Endothelial cell of umbilical vein (primary cell): ENCODE measurements around the gene NEUROD1. TPM values are rescaled to one million over a fixed set of nuclear protein-coding genes. Genes with fewer than 3 reads are reported as not detected.

Experiments used
- BruUV-seq: library from RNA; stranded (reverse); fragments of 400-500 nt; replicated peaks from 2 replicates; lab custom pipeline; 2021; lab: Mats Ljungman, UMichigan
- CTCF ChIA-PET: fragments of 300-600, 350-600 bp; sonication (Branson Sonifier 250); formaldehyde crosslinking; loops from one replicate; lab custom pipeline; 2021; ENCODE audit warnings: antibody characterized with exemption, inconsistent platforms; lab: Charles Lee
- POLR2A ChIA-PET: fragments of 300-600, 350-600 bp; sonication (Branson Sonifier 250); formaldehyde crosslinking; loops from one replicate; lab custom pipeline; 2021; ENCODE audit warnings: antibody characterized with exemption, inconsistent platforms; lab: Charles Lee
- DNase-seq: peaks from one replicate; pipeline ENCODE4 v3.0.0-alpha.2; 2011; ENCODE audit warnings: low read depth, low spot score
- FAIRE-seq: peaks from 2 replicates; lab custom pipeline; 2011; peaks lifted over from hg19 to GRCh38; lab: Jason Lieb, UNC
- H2AFZ ChIP-seq: 2 replicates; pipeline ENCODE4 v1.6.0; 2012; ENCODE audit warnings: low read depth, low read length, control low read depth, inconsistent platforms
- H3K27ac ChIP-seq: 2 replicates; pipeline ENCODE4 v1.5.1; 2011; ENCODE audit warnings: low read depth, mild to moderate bottlenecking, control low read depth, low read length, moderate library complexity; ENCODE audit not compliant: insufficient read depth
- H3K27me3 ChIP-seq, 2 experiments: 2 replicates each; pipeline versions ENCODE4 v1.6.0 to v1.6.1; 2011; ENCODE audit warnings: low read length in 2 of 2, mixed read lengths in 1 of 2; ENCODE audit not compliant: control insufficient read depth in 2 of 2, insufficient read depth in 2 of 2
- H3K36me3 ChIP-seq, 2 experiments: 2 replicates in 1 of 2; 3 replicates in 1 of 2; pipeline ENCODE4 v1.5.1; 2011; ENCODE audit warnings: low read length in 2 of 2, mild to moderate bottlenecking in 1 of 2, moderate library complexity in 1 of 2; ENCODE audit not compliant: control insufficient read depth in 2 of 2, insufficient read depth in 2 of 2; ENCODE audit errors: extremely low read depth in 1 of 2
- H3K4me1 ChIP-seq: 3 replicates; pipeline ENCODE4 v1.5.1; 2011; ENCODE audit warnings: mild to moderate bottlenecking, low read length; ENCODE audit not compliant: control insufficient read depth, insufficient read depth; ENCODE audit errors: extremely low read depth
- H3K4me2 ChIP-seq: 2 replicates; pipeline ENCODE4 v1.6.1; 2011; ENCODE audit warnings: low read length, control low read depth, mixed read lengths; ENCODE audit not compliant: insufficient read depth
- H3K4me3 ChIP-seq, 3 experiments: fragments of 200-600 bp in 1 of 3; sonication (generic), shearing (Covaris generic) in 1 of 3; replicated peaks in 1 of 3; 2 replicates each; pipeline ENCODE4 v1.5.1; 2011 to 2016; ENCODE audit warnings: control low read depth in 3 of 3, low read length in 3 of 3, mild to moderate bottlenecking in 2 of 3, inconsistent platforms in 1 of 3, low read depth in 1 of 3, moderate library complexity in 1 of 3; ENCODE audit not compliant: insufficient read depth in 1 of 3
- H3K79me2 ChIP-seq: 2 replicates; pipeline ENCODE4 v1.6.0; 2012; ENCODE audit warnings: low read length, inconsistent platforms; ENCODE audit not compliant: control insufficient read depth, insufficient read depth
- H3K9ac ChIP-seq: replicated peaks from 2 replicates; pipeline ENCODE3; 2011; ENCODE audit warnings: low read length, control low read depth; ENCODE audit not compliant: insufficient read depth; ENCODE audit errors: extremely low read depth
- H3K9me1 ChIP-seq: replicated peaks from 3 replicates; pipeline ENCODE4 v1.6.0; 2011; ENCODE audit warnings: mild to moderate bottlenecking, low read length; ENCODE audit not compliant: control insufficient read depth, insufficient read depth; ENCODE audit errors: extremely low read depth
- H3K9me3 ChIP-seq: replicated peaks from 2 replicates; pipeline ENCODE4 v1.5.1; 2012; ENCODE audit warnings: low read length, inconsistent platforms; ENCODE audit not compliant: control insufficient read depth, insufficient read depth
- H4K20me1 ChIP-seq: replicated peaks from 2 replicates; pipeline ENCODE3; 2011; ENCODE audit warnings: mild to moderate bottlenecking, low read length; ENCODE audit not compliant: control insufficient read depth, insufficient read depth; ENCODE audit errors: extremely low read depth
- EZH2 ChIP-seq: IDR thresholded peaks from 2 replicates; pipeline ENCODE4 v1.6.1; 2012; ENCODE audit warnings: borderline replicate concordance, low read depth, mild to moderate bottlenecking, moderate library complexity, low read length, inconsistent platforms; ENCODE audit not compliant: severe bottlenecking
- JUN ChIP-seq: IDR thresholded peaks from 2 replicates; pipeline ENCODE4 v1.6.1; 2011; ENCODE audit warnings: borderline replicate concordance, low read depth; ENCODE audit not compliant: insufficient read length, insufficient read depth
- POLR2A ChIP-seq: IDR thresholded peaks from 2 replicates; pipeline ENCODE4 v1.6.1; 2012; ENCODE audit warnings: low read depth, mild to moderate bottlenecking, control low read depth, low read length
- dilution Hi-C: fragments of 300-500 bp; cut with MboI; formaldehyde crosslinking; loops from one replicate; pipeline ENCODE4 v1.15.0; 2019; ENCODE audit warnings: low sequenced_read_pairs; ENCODE audit not compliant: extremely low pct_ligation_motif_present
- intact Hi-C: fragments of 100-400 bp; cut with micrococcal nuclease; formaldehyde crosslinking; loops from one replicate; pipeline ENCODE4 v1.10.0; 2022
- polyA plus RNA-seq, 4 experiments: library from polyadenylated mRNA; depleted of rRNA in 3 of 4; stranded (reverse) in 3 of 4; unstranded in 1 of 4; fragments of >200 nt; gene quantifications; 2 replicates each; pipeline versions ENCODE4 v1.2.1 to v1.2.3, GENCODE V29; 2011 to 2012; ENCODE audit warnings: missing spikeins in 1 of 4
- total RNA-seq: library from RNA; stranded (reverse); gene quantifications from 2 replicates; pipeline ENCODE4 v1.2.3, GENCODE V29; 2021

Gene NEUROD1
- total and polyA plus RNA-seq, 2 donors (not counting 3 experiments of a cell fraction or from before 2014, with no cell fraction given), result not detected

DNA sequence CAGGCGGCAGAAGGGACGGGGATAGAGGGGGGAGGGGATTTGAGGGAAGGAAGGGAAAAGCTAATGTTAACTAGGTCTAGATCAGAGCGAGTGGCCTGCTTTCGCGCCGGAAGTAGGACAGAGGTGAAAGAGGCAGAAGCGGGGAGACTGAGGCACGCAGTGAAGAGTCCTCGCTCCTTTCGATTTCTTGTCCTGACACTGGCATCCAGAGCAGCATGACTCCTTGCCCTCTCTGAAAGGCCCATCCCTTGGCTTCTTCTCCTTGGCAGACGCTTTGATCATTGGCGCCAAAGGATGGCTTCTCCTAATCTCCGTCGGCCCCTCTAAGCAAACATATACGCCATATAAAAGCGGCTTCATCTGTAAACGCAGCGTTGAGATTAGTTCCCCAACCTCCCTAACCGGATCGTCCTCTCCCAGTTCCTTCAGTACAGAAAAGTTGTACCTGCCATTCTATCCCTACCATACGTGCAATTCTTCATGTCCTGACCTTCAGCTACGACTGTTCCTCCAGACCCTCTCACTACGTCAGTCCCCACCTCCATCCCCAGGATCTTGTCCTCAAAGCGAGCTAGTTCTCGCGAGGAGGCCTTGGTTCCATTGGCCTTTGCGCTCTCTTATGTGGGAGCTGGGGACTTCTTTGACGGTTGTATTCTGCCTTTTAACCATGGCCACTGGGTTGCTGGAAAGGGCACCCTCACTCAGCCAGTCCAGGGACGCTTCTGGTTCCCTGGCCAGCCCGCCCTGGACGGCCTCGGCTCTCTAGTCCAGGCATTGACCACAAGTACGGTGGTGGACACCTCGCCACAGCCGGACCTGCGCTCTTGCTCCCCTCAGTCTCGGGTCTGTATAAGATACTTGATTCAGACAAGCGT is 857 bp upstream of the NEUROD1 start:
- no peaks in the 10 kb centered on the region for H3K9me1 ChIP-seq
- H3K9ac ChIP-seq, result no peak overlapping the region
- H2AFZ ChIP-seq, result no peak overlapping the region
- H3K27ac ChIP-seq, result no peak overlapping the region
- POLR2A ChIA-PET, result no interaction called here
- no peaks in the 10 kb centered on the region for H4K20me1 ChIP-seq
- peak; percentile 70 for TF ChIP-seq EZH2
- no peak for TF ChIP-seq POLR2A
- no peak overlapping the region for H3K4me2 ChIP-seq
- peaks cover 70 to 81% of the 10 kb centered on the region in 2 experiments for H3K27me3 ChIP-seq
- dilution Hi-C loops (no loop called here), intact Hi-C loops (no loop called here)
- H3K79me2 ChIP-seq, result no peaks in the 10 kb centered on the region
- no TSS peak for BruUV-seq
- no peak overlapping the region for H3K4me3 ChIP-seq
- no peak for DNase-seq
- H3K36me3 ChIP-seq, result no peaks in the 10 kb centered on the region
- no peaks in the 10 kb centered on the region for H3K9me3 ChIP-seq
- no peaks in the 10 kb centered on the region for H3K4me1 ChIP-seq
- CTCF ChIA-PET, result no interaction called here
- FAIRE-seq, result no peak

DNA sequence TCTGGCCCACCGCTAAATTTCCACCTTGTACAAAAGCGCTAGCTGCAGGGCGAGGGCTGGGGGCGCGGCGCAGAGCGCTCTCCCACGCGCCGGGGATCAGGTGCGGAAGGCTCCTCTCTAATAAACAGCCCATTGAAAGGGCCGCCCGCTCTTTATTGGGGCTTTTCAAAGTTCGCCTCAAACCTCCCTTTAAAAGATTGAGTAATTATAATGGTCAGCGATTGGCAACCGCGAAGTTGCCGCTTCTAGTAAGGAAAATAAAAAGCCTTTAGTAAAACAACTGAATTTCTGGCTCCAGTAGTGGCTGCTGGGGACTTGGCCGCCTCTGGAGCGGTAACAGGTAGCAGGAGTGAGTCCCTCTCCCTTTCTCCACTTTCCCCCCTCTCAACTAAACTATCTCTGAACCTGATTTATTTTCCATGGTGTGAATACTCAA is 755 bp downstream of the NEUROD1 start:
- POLR2A ChIA-PET, result no interaction called here
- FAIRE-seq, result no peak
- dilution Hi-C loops, result no loop called here

More for the DNA sequence above, 755 bp downstream of the NEUROD1 start:
- Histone ChIP-seq H3K9me3 (no peaks in the 10 kb centered on the region), H3K9me1 (no peaks in the 10 kb centered on the region), H4K20me1 (no peaks in the 10 kb centered on the region), H3K9ac (no peak overlapping the region), H3K4me3 (no peak overlapping the region), H3K27me3 (peaks cover 59 to 69% of the 10 kb centered on the region in 2 experiments), H2AFZ (no peak overlapping the region), H3K4me2 (no peak overlapping the region), H3K27ac (no peak overlapping the region), H3K4me1 (no peaks in the 10 kb centered on the region), H3K36me3 (no peaks in the 10 kb centered on the region), H3K79me2 (no peaks in the 10 kb centered on the region)
- no TSS peak for BruUV-seq
- no peak for DNase-seq
- CTCF ChIA-PET, result no interaction called here
- no peak for TF ChIP-seq JUN
- TF ChIP-seq EZH2, result peak; percentile 66
- intact Hi-C loops, result no loop called here
